Suprapubic skin (tissue), 4 donors: ENCODE measurements around the gene NEK11. TPM values are rescaled to one million over a fixed set of nuclear protein-coding genes. Genes with fewer than 3 reads are reported as not detected.

Source experiments
- DNase-seq, 2 donors: peaks; one replicate each; pipeline ENCODE4 v3.0.0-alpha.2; 2019; ENCODE audit warnings: low spot score in 2 of 2
- H3K27ac ChIP-seq: fragments of 200-600 bp; sonication (generic); one replicate; pipeline ENCODE4 v1.5.1; 2019
- H3K27me3 ChIP-seq: fragments of 200-600 bp; sonication (generic); one replicate; pipeline ENCODE4 v1.5.1; 2019
- H3K36me3 ChIP-seq: fragments of 200-600 bp; sonication (generic); one replicate; pipeline ENCODE4 v1.5.1; 2019
- H3K4me1 ChIP-seq: fragments of 200-600 bp; sonication (generic); one replicate; pipeline ENCODE4 v1.5.1; 2019
- H3K4me3 ChIP-seq: fragments of 200-600 bp; sonication (generic); one replicate; pipeline ENCODE4 v1.5.1; 2019; ENCODE audit warnings: mild to moderate bottlenecking
- H3K9me3 ChIP-seq: fragments of 200-600 bp; sonication (generic); one replicate; pipeline ENCODE4 v1.5.1; 2019
- CTCF ChIP-seq, 2 donors: fragments of 200-600 bp in 1 of 2; fragments of 450-650 bp in 1 of 2; sonication (generic) in 1 of 2; IDR thresholded peaks; one replicate each; pipeline ENCODE4 v1.5.1; 2016 to 2019; ENCODE audit warnings: antibody characterized with exemption in 2 of 2, mild to moderate bottlenecking in 1 of 2, moderate library complexity in 1 of 2
- EP300 ChIP-seq: sonication (generic); formaldehyde crosslinking; IDR thresholded peaks from one replicate; pipeline ENCODE4 v1.6.1; 2017; ENCODE audit warnings: antibody characterized with exemption
- POLR2A ChIP-seq, 2 donors: fragments of 450-650 bp; IDR thresholded peaks; one replicate each; pipeline ENCODE4 v1.6.1; 2017; ENCODE audit warnings: antibody characterized with exemption in 2 of 2, mild to moderate bottlenecking in 2 of 2, moderate library complexity in 2 of 2
- POLR2AphosphoS5 ChIP-seq, 3 donors: sonication (generic); formaldehyde crosslinking; IDR thresholded peaks; one replicate each; pipeline ENCODE4 v1.6.1; 2017; ENCODE audit warnings: antibody characterized with exemption in 3 of 3
- WGBS: methylation state at CpG from one replicate; pipeline ENCODE4 v1.1.5; 2018; 5-methylcytosine and 5-hydroxymethylcytosine counted together
- total RNA-seq, 4 donors: library from RNA; depleted of rRNA; stranded (reverse); fragments of >200 nt; gene quantifications; one replicate each; pipeline ENCODE4 v1.1.0, GENCODE V29; 2016

The NEK11 gene
- 10 to 100 TPM in 1 of 4 donors, 1 to 10 TPM in 3; 4.2 to 11.0 (median 7.5) TPM for total RNA-seq

- Histone ChIP-seq H3K9me3 (no peaks in the 10 kb centered on the region), H3K27me3 (no peaks in the 10 kb centered on the region), H3K4me3 (peak within 1 kb of the TSS; percentile 84), H3K4me1 (peaks cover 24% of the 10 kb centered on the region), H3K36me3 (peaks cover 8% of the 10 kb centered on the region), H3K27ac (peak within 1 kb of the TSS; percentile 89)
- TF ChIP-seq POLR2A (IDR thresholded peaks at IDR 0.05) (peak in 1 of 2 donors; percentile 24), EP300 (no peak), POLR2AphosphoS5 (IDR thresholded peaks at IDR 0.05) (peak in 2 of 3 donors; percentile 42 to 73), CTCF (IDR thresholded peaks at IDR 0.05) (no peak)
- peak; percentile 95 to 96 for DNase-seq
- under 1% methylated on average over 43 of the region's 56 CpGs for WGBS
Measured at GRCh38 chr3:131026321-131027151, at the start of gene NEK11, which contains the start of gene ASTE1. Gene NEK11 (plus strand): TSS chr3:131026877. CDS start chr3:131029709, 2,832 bp downstream. Gene ASTE1 (minus strand): TSS chr3:131026825. CDS start chr3:131025306, 1,519 bp downstream.

GRCh38 chr3:130979117-130979516 lies 47.6 kb upstream of the NEK11 start:
- WGBS, result 44% methylated on average over 2 of the region's 2 CpGs
- DNase-seq, result no peak
- Histone ChIP-seq H3K27ac (no peak overlapping the region), H3K27me3 (no peaks in the 10 kb centered on the region), H3K4me1 (peaks cover 9% of the 10 kb centered on the region), H3K36me3 (peaks cover 22% of the 10 kb centered on the region), H3K9me3 (no peaks in the 10 kb centered on the region), H3K4me3 (no peak overlapping the region)
- TF ChIP-seq EP300 (no peak), CTCF (IDR thresholded peaks at IDR 0.05) (no peak), POLR2A (IDR thresholded peaks at IDR 0.05) (no peak), POLR2AphosphoS5 (IDR thresholded peaks at IDR 0.05) (no peak)

GRCh38 chr3:130981469-130981868 lies 45.2 kb upstream of the NEK11 start:
- Histone ChIP-seq H3K27ac (no peak overlapping the region), H3K36me3 (peaks cover 22% of the 10 kb centered on the region), H3K27me3 (no peaks in the 10 kb centered on the region), H3K4me1 (peaks cover 6% of the 10 kb centered on the region), H3K4me3 (no peak overlapping the region), H3K9me3 (no peaks in the 10 kb centered on the region)
- DNase-seq, result no peak
- TF ChIP-seq POLR2A (IDR thresholded peaks at IDR 0.05), result no peak
- no peak for TF ChIP-seq POLR2AphosphoS5 (IDR thresholded peaks at IDR 0.05)
- TF ChIP-seq EP300, result no peak
- TF ChIP-seq CTCF (IDR thresholded peaks at IDR 0.05), result no peak
- WGBS, result 95% methylated on average over 2 of the region's 2 CpGs

DNA sequence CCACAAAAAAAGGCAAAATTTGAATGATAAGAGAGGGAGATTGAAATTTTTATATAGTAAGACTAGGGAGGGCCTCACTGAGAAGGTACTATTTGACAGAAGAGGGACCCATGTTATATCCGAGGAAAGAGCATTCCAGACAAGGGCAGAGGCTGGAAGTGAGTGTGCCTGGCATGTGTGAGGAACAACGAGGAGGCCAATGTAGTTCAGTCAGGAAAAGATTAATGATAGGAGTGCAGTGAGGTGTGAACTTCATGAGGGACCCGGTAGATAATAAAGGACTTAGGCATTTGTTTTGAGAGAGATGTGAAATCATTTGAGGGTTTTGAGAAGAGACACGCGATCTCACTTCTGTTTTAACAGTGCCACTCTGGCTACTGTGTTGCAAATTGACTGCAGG lies 36.4 kb upstream of the NEK11 start:
- no peaks in the 10 kb centered on the region for H3K27me3 ChIP-seq
- TF ChIP-seq POLR2A (IDR thresholded peaks at IDR 0.05) (no peak), CTCF (IDR thresholded peaks at IDR 0.05) (no peak), POLR2AphosphoS5 (IDR thresholded peaks at IDR 0.05) (no peak), EP300 (no peak)
- H3K4me1 ChIP-seq, result no peaks in the 10 kb centered on the region
- WGBS, result 66% methylated on average over 5 of the region's 5 CpGs
- no peak overlapping the region for H3K27ac ChIP-seq
- no peak for DNase-seq
- peaks cover 26% of the 10 kb centered on the region for H3K36me3 ChIP-seq
- H3K9me3 ChIP-seq, result no peaks in the 10 kb centered on the region
- no peak overlapping the region for H3K4me3 ChIP-seq

GRCh38 chr3:130991126-130991525 lies 35.6 kb upstream of the NEK11 start:
- no peaks in the 10 kb centered on the region for H3K9me3 ChIP-seq
- no peak for DNase-seq
- no peaks in the 10 kb centered on the region for H3K27me3 ChIP-seq
- no peak overlapping the region for H3K4me3 ChIP-seq
- TF ChIP-seq CTCF (IDR thresholded peaks at IDR 0.05), result no peak
- TF ChIP-seq EP300, result no peak
- TF ChIP-seq POLR2AphosphoS5 (IDR thresholded peaks at IDR 0.05), result no peak
- TF ChIP-seq POLR2A (IDR thresholded peaks at IDR 0.05), result no peak
- peaks cover 35% of the 10 kb centered on the region for H3K36me3 ChIP-seq
- H3K4me1 ChIP-seq, result no peaks in the 10 kb centered on the region
- WGBS, result 92% methylated on average over 5 of the region's 5 CpGs
- H3K27ac ChIP-seq, result no peak overlapping the region
